DOHH2 (cell line): ENCODE data around the gene PGA5.

ENCODE experiments used
- EZH2phosphoT487 ChIP-seq: fragments of 200-600 bp; sonication (generic); IDR thresholded peaks from 2 replicates; pipeline ENCODE4 v1.6.1; 2017; ENCODE audit warnings: borderline replicate concordance, mild to moderate bottlenecking, antibody characterized with exemption, low read length, moderate library complexity, mixed read lengths
- TF ChIP-seq, protein P1 (sequence below): fragments of 200-600 bp; sonication (generic); IDR thresholded peaks from one replicate; pipeline ENCODE4 v1.5.1; 2014; ENCODE audit warnings: antibody characterized with exemption, mild to moderate bottlenecking, low read depth, low read length; ENCODE audit not compliant: poor library complexity, severe bottlenecking

DNA sequence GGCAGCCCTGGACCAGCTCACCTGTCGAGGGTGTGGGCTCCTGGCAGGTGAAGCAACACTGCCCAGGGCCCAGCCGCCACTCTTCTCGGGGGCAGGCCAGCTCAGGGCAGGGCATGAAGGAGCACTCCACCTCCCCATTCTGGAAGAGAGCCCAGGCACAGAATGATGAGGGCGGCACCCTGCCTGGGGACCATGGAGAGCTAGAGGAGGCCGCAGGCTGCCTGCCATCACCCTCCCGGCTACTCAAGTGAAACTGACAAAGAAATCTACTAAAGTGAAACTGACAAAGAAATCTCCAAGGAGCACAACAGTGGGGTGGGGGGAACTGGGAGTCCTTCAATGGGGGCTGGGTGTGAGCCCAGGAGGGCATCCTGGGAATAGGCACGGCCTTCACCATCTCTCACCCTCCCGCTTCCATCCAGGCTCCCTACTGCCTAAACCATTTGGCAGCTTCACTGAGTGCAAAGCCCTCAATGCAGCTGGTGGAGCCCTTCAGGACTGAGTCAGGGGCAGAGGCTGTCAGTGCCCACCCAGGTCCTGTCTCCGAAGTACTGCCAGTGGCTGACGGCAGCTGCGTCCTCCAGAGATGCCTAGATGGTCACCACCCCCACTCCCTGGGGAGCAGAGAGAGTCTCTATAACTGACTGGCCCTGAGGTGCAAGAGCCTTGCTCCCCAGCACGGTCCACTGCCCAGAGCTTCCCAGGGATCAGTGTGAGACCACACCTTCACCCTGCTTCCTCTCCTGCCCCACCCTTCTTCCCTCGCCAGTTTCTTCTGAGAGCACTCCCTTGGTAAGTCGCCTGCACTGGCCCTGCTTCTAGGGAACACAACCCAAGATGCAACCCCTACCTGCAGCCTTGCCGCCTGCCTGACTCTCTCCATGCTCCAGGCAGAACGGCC lies 32.5 kb downstream of the PGA5 start:
- TF ChIP-seq, protein P1, sequence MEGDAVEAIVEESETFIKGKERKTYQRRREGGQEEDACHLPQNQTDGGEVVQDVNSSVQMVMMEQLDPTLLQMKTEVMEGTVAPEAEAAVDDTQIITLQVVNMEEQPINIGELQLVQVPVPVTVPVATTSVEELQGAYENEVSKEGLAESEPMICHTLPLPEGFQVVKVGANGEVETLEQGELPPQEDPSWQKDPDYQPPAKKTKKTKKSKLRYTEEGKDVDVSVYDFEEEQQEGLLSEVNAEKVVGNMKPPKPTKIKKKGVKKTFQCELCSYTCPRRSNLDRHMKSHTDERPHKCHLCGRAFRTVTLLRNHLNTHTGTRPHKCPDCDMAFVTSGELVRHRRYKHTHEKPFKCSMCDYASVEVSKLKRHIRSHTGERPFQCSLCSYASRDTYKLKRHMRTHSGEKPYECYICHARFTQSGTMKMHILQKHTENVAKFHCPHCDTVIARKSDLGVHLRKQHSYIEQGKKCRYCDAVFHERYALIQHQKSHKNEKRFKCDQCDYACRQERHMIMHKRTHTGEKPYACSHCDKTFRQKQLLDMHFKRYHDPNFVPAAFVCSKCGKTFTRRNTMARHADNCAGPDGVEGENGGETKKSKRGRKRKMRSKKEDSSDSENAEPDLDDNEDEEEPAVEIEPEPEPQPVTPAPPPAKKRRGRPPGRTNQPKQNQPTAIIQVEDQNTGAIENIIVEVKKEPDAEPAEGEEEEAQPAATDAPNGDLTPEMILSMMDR = no peak
- TF ChIP-seq EZH2phosphoT487 = no peak
